ENCODE results near the gene VWA5A. TPM values are rescaled to one million over a fixed set of nuclear protein-coding genes. Genes with fewer than 3 reads are reported as not detected.

VWA5A gene
- total and polyA plus RNA-seq, 2 experiments from 2014 or later = 7.5 to 8.2 TPM

- Histone ChIP-seq H4K20me1 (ENCODE audit: insufficient read depth) (no peaks in the 10 kb centered on the region), H3K36me3 (ENCODE audit: low read depth) (no peaks in the 10 kb centered on the region), H3K27me3 (replicated peaks; ENCODE audit: insufficient read depth) (no peaks in the 10 kb centered on the region), H3K9me3 (ENCODE audit: low read depth) (no peaks in the 10 kb centered on the region), H3K4me3 (no peak overlapping the region), H3K4me2 (ENCODE audit: unreplicated experiment) (no peak overlapping the region), H2AFZ (no peak overlapping the region), H3K9me2 (ENCODE audit: insufficient read depth) (no peaks in the 10 kb centered on the region), H3K27ac (no peak overlapping the region), H3K79me2 (ENCODE audit: insufficient read depth) (no peaks in the 10 kb centered on the region), H3F3A (ENCODE audit: insufficient read depth) (no peaks in the 10 kb centered on the region), H3K9ac (no peak overlapping the region), H3K4me1 (ENCODE audit: insufficient read depth) (no peaks in the 10 kb centered on the region)
- no peak for DNase-seq
- in situ Hi-C loops (cut with MboI) = no loop called here
- 73 to 78% methylated on average over 2 of the region's 2 CpGs for WGBS, 2 experiments (ENCODE audit: low coverage in 1 of 2, low lambda C conversion rate in 2 of 2, missing lambda C conversion rate in 2 of 2)
- TF ChIP-seq EZH2 (IDR thresholded peaks at IDR 0.05; ENCODE audit: insufficient read depth, poor library complexity, severe bottlenecking) (no peak), EZH2phosphoT487 (IDR thresholded peaks at IDR 0.05; ENCODE audit: insufficient read depth, low read depth) (no peak)
Measured at GRCh38 chr11:124143034-124143433, 27.8 kb downstream of the VWA5A start.

- Histone ChIP-seq H3K9me3 (ENCODE audit: low read depth) (no peaks in the 10 kb centered on the region), H3K9me2 (ENCODE audit: insufficient read depth) (no peaks in the 10 kb centered on the region), H3K27me3 (replicated peaks; ENCODE audit: insufficient read depth) (no peaks in the 10 kb centered on the region; the same call in 1 of the 2 replicates), H3K79me2 (ENCODE audit: insufficient read depth) (no peaks in the 10 kb centered on the region), H3K9ac (no peak overlapping the region), H3K4me3 (no peak overlapping the region), H3K27ac (no peak overlapping the region), H4K20me1 (ENCODE audit: insufficient read depth) (no peaks in the 10 kb centered on the region), H3F3A (ENCODE audit: insufficient read depth) (no peaks in the 10 kb centered on the region), H2AFZ (no peak overlapping the region), H3K36me3 (ENCODE audit: low read depth) (no peaks in the 10 kb centered on the region), H3K4me2 (ENCODE audit: unreplicated experiment) (no peak overlapping the region), H3K4me1 (ENCODE audit: insufficient read depth) (no peaks in the 10 kb centered on the region)
- WGBS, 2 experiments (ENCODE audit: low coverage in 1 of 2, low lambda C conversion rate in 2 of 2, missing lambda C conversion rate in 2 of 2) = 40 to 56% methylated on average over 2 of the region's 2 CpGs
- in situ Hi-C loops (cut with MboI) = no loop called here
- DNase-seq = no peak
- TF ChIP-seq EZH2phosphoT487 (IDR thresholded peaks at IDR 0.05; ENCODE audit: insufficient read depth, low read depth) (no peak), EZH2 (IDR thresholded peaks at IDR 0.05; ENCODE audit: insufficient read depth, poor library complexity, severe bottlenecking) (no peak)
Measured at GRCh38 chr11:124147951-124148350, 32.7 kb downstream of the VWA5A start.

- no peaks in the 10 kb centered on the region for H3K9me3 ChIP-seq (ENCODE audit: low read depth)
- H2AFZ ChIP-seq = no peak overlapping the region
- no peak overlapping the region for H3K27ac ChIP-seq
- H3K27me3 ChIP-seq (replicated peaks; ENCODE audit: insufficient read depth) = no peaks in the 10 kb centered on the region; the same call in 1 of the 2 replicates
- no peak overlapping the region for H3K4me2 ChIP-seq (ENCODE audit: unreplicated experiment)
- no peaks in the 10 kb centered on the region for H4K20me1 ChIP-seq (ENCODE audit: insufficient read depth)
- TF ChIP-seq EZH2 (IDR thresholded peaks at IDR 0.05; ENCODE audit: insufficient read depth, poor library complexity, severe bottlenecking) (no peak), EZH2phosphoT487 (IDR thresholded peaks at IDR 0.05; ENCODE audit: insufficient read depth, low read depth) (no peak)
- no peaks in the 10 kb centered on the region for H3K79me2 ChIP-seq (ENCODE audit: insufficient read depth)
- H3K4me3 ChIP-seq = no peak overlapping the region
- DNase-seq = no peak
- no peaks in the 10 kb centered on the region for H3K36me3 ChIP-seq (ENCODE audit: low read depth)
- no peaks in the 10 kb centered on the region for H3K9me2 ChIP-seq (ENCODE audit: insufficient read depth)
- H3K9ac ChIP-seq = no peak overlapping the region
- 22 to 32% methylated on average over 5 of the region's 5 CpGs for WGBS, 2 experiments (ENCODE audit: low coverage in 1 of 2, low lambda C conversion rate in 2 of 2, missing lambda C conversion rate in 2 of 2)
- H3K4me1 ChIP-seq (ENCODE audit: insufficient read depth) = no peaks in the 10 kb centered on the region
- H3F3A ChIP-seq (ENCODE audit: insufficient read depth) = no peaks in the 10 kb centered on the region
- in situ Hi-C loops (cut with MboI) = no loop called here
Measured at GRCh38 chr11:124150684-124151083, 35.4 kb downstream of the VWA5A start.

GRCh38 chr11:124152770-124153407 lies 37.6 kb downstream of the VWA5A start:
- H3K4me1 ChIP-seq (ENCODE audit: insufficient read depth) = no peaks in the 10 kb centered on the region
- in situ Hi-C loops (cut with MboI) = no loop called here
- no peak overlapping the region for H2AFZ ChIP-seq
- no peaks in the 10 kb centered on the region for H3K9me2 ChIP-seq (ENCODE audit: insufficient read depth)
- DNase-seq = no peak
- no peak overlapping the region for H3K4me3 ChIP-seq
- no peaks in the 10 kb centered on the region for H4K20me1 ChIP-seq (ENCODE audit: insufficient read depth)
- H3K27ac ChIP-seq = no peak overlapping the region
- H3K4me2 ChIP-seq (ENCODE audit: unreplicated experiment) = no peak overlapping the region
- H3K9ac ChIP-seq = no peak overlapping the region
- no peaks in the 10 kb centered on the region for H3K9me3 ChIP-seq (ENCODE audit: low read depth)
- no peaks in the 10 kb centered on the region; the same call in 1 of the 2 replicates for H3K27me3 ChIP-seq (replicated peaks; ENCODE audit: insufficient read depth)
- H3K79me2 ChIP-seq (ENCODE audit: insufficient read depth) = no peaks in the 10 kb centered on the region
- 19 to 26% methylated on average over 3 of the region's 3 CpGs for WGBS, 2 experiments (ENCODE audit: low coverage in 1 of 2, low lambda C conversion rate in 2 of 2, missing lambda C conversion rate in 2 of 2)
- TF ChIP-seq EZH2phosphoT487 (IDR thresholded peaks at IDR 0.05; ENCODE audit: insufficient read depth, low read depth) (no peak), EZH2 (IDR thresholded peaks at IDR 0.05; ENCODE audit: insufficient read depth, poor library complexity, severe bottlenecking) (no peak)
- no peaks in the 10 kb centered on the region for H3K36me3 ChIP-seq (ENCODE audit: low read depth)
- H3F3A ChIP-seq (ENCODE audit: insufficient read depth) = no peaks in the 10 kb centered on the region

Measured in GM23248 (cell line).